KMS-11 (cell line): ENCODE results near the gene DMD.

Experiments used
- H2AFZ ChIP-seq: fragments of 200-600 bp; sonication (generic); 2 replicates; pipeline ENCODE4 v1.6.1; 2016; ENCODE audit warnings: antibody characterized with exemption, mixed run types, low read depth
- H3K27ac ChIP-seq: fragments of 200-600 bp; sonication (generic); 2 replicates; pipeline ENCODE4 v1.6.1; 2016; ENCODE audit warnings: mild to moderate bottlenecking, mixed run types
- H3K27me3 ChIP-seq: fragments of 200-600 bp; sonication (generic); 2 replicates; pipeline ENCODE4 v1.6.1; 2017; ENCODE audit warnings: mild to moderate bottlenecking, low read depth, mixed run types, moderate library complexity; ENCODE audit not compliant: insufficient read depth
- H3K36me3 ChIP-seq: fragments of 200-600 bp; sonication (generic); 2 replicates; pipeline ENCODE4 v1.6.1; 2017; ENCODE audit warnings: mild to moderate bottlenecking, mixed run types; ENCODE audit not compliant: insufficient read depth
- H3K4me1 ChIP-seq: fragments of 200-600 bp; sonication (generic); 2 replicates; pipeline ENCODE4 v1.6.1; 2016; ENCODE audit warnings: mild to moderate bottlenecking, low read depth, mixed run types; ENCODE audit not compliant: poor library complexity, severe bottlenecking
- H3K4me2 ChIP-seq: fragments of 200-600 bp; sonication (generic); 2 replicates; pipeline ENCODE4 v1.7.0; 2016; ENCODE audit warnings: mild to moderate bottlenecking, mixed run types
- H3K4me3 ChIP-seq: fragments of 200-600 bp; sonication (generic); IDR thresholded peaks from 2 replicates; pipeline ENCODE4 v1.6.1; 2017; ENCODE audit warnings: low read depth, low read length, mixed read lengths; ENCODE audit not compliant: insufficient read depth
- H3K79me2 ChIP-seq: fragments of 200-600 bp; sonication (generic); 2 replicates; pipeline ENCODE4 v1.6.1; 2016; ENCODE audit warnings: low read depth, mixed run types; ENCODE audit not compliant: insufficient read depth
- H3K9ac ChIP-seq: fragments of 200-600 bp; sonication (generic); 2 replicates; pipeline ENCODE4 v1.6.1; 2016; ENCODE audit warnings: mild to moderate bottlenecking, mixed run types
- H4K20me1 ChIP-seq: fragments of 200-600 bp; sonication (generic); 2 replicates; pipeline ENCODE4 v1.6.1; 2016; ENCODE audit warnings: mild to moderate bottlenecking, mixed run types; ENCODE audit not compliant: insufficient read depth
- TF ChIP-seq, protein P1 (sequence below): fragments of 200-600 bp; sonication (generic); conservative IDR thresholded peaks from 2 replicates; pipeline ENCODE4 v1.6.1; 2017; ENCODE audit warnings: low read depth, mild to moderate bottlenecking, antibody characterized with exemption, low read length, moderate library complexity, mixed read lengths

The DMD gene

DNA sequence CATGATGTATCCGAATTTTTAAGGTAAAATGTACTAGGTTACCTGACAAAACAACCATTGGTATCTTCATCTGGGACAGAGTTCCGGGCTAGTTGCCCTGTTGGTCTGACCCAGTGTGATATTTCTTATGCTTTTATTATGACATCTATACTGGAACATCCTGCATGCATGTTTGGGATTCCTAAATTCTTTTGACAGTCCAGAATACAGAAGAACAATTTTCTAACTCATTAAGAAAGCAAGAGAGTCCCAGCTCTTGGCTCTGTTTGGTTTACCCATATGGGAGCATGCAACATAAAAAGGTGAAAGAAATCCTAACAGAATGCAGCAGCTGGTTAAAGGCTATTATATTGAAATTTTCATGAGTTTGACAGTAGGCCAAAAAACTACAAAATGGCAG, 1891.8 kb downstream of the DMD start:
- H3K4me3 ChIP-seq = no peak overlapping the region
- TF ChIP-seq, protein P1, sequence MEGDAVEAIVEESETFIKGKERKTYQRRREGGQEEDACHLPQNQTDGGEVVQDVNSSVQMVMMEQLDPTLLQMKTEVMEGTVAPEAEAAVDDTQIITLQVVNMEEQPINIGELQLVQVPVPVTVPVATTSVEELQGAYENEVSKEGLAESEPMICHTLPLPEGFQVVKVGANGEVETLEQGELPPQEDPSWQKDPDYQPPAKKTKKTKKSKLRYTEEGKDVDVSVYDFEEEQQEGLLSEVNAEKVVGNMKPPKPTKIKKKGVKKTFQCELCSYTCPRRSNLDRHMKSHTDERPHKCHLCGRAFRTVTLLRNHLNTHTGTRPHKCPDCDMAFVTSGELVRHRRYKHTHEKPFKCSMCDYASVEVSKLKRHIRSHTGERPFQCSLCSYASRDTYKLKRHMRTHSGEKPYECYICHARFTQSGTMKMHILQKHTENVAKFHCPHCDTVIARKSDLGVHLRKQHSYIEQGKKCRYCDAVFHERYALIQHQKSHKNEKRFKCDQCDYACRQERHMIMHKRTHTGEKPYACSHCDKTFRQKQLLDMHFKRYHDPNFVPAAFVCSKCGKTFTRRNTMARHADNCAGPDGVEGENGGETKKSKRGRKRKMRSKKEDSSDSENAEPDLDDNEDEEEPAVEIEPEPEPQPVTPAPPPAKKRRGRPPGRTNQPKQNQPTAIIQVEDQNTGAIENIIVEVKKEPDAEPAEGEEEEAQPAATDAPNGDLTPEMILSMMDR = no peak
- H3K27me3 ChIP-seq = no peaks in the 10 kb centered on the region
- H3K4me1 ChIP-seq = peaks cover 27% of the 10 kb centered on the region
- no peak overlapping the region for H3K4me2 ChIP-seq
- no peak overlapping the region for H2AFZ ChIP-seq
- H4K20me1 ChIP-seq = no peaks in the 10 kb centered on the region
- H3K79me2 ChIP-seq = no peaks in the 10 kb centered on the region
- no peak overlapping the region for H3K27ac ChIP-seq
- H3K36me3 ChIP-seq = no peaks in the 10 kb centered on the region
- H3K9ac ChIP-seq = no peak overlapping the region

DNA sequence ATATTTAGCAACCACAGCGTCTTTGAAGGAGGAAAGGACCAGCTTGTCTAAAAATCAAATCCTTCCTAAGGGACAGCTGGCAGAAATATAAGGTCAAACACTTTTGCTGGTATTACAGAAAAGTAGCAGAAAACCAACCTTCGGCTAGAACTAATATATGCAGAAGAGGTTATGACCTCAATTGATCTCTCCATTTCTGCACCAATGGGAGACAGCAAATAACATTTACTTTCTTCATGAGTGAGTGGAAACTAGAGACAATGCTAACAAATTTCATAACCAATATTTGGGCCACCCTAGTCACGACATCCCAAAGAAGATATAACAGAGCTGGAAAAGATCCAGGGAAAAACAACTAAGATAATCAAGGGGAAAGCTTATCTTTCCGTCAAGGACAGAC, 1892.5 kb downstream of the DMD start:
- Histone ChIP-seq H2AFZ (no peak overlapping the region), H3K4me2 (no peak overlapping the region), H3K27me3 (no peaks in the 10 kb centered on the region), H3K36me3 (no peaks in the 10 kb centered on the region), H3K4me1 (peaks cover 21% of the 10 kb centered on the region), H4K20me1 (no peaks in the 10 kb centered on the region), H3K9ac (no peak overlapping the region), H3K4me3 (no peak overlapping the region), H3K27ac (no peak overlapping the region), H3K79me2 (no peaks in the 10 kb centered on the region)
- TF ChIP-seq, protein P1 = no peak

DNA sequence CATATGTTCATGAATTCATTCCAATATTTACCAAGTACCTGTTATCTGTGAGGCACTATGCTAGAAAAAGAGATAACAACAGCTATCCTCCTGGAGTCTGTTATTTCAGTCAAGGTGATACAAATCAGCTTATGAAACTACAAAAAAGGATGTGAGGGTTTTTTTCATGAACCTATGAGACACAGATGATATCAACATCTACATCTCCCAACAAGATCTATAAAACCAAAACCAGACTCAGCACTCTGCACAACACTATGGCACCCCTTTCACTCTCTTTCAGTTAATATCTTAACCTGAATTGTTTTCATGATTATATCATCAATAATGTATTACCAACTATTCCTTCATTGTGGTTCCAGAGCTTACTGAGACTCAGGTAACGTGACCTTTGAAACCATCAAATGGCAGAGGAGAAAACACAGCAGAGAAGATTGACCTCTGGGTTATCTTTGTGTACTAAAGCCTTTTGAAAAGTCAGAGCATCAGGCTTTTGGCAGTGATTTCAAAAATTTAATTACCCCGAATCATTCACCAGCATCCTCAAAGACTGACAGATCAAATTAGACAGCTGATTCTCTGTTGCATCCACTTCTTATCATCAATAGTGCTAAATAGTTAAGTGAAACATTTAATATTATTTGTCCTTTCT, 1894.9 kb downstream of the DMD start:
- no peak overlapping the region for H3K4me2 ChIP-seq
- H3K9ac ChIP-seq = no peak overlapping the region
- TF ChIP-seq, protein P1 = no peak
- H4K20me1 ChIP-seq = no peaks in the 10 kb centered on the region
- no peaks in the 10 kb centered on the region for H3K79me2 ChIP-seq
- no peaks in the 10 kb centered on the region for H3K27me3 ChIP-seq
- H3K27ac ChIP-seq = no peak overlapping the region
- no peaks in the 10 kb centered on the region for H3K36me3 ChIP-seq
- no peak overlapping the region for H2AFZ ChIP-seq
- peaks cover 12% of the 10 kb centered on the region for H3K4me1 ChIP-seq
- H3K4me3 ChIP-seq = no peak overlapping the region

DNA sequence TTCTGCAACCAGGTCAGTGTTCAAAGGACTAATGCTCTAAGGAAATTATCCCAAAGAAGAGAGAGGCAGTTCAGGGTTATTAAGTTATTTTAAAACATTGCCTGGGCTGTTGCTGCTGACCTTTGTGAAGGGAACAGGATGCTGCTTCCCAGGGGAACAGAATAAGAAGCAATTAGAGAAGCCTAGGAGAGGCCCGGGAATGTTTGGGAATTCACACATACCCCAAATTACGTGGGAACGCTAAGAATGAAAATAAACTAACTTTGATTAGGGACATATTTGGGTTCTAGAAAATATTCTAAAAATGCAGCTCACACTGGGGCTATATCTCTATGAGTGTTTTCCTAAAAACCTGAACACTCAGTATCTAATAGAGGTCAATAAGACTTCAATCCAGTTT, 1896.4 kb downstream of the DMD start:
- no peak overlapping the region for H3K27ac ChIP-seq
- no peaks in the 10 kb centered on the region for H3K79me2 ChIP-seq
- H3K36me3 ChIP-seq = no peaks in the 10 kb centered on the region
- TF ChIP-seq, protein P1 = no peak
- no peaks in the 10 kb centered on the region for H4K20me1 ChIP-seq
- H3K4me2 ChIP-seq = no peak overlapping the region
- H3K27me3 ChIP-seq = no peaks in the 10 kb centered on the region
- no peak overlapping the region for H2AFZ ChIP-seq
- peaks cover 1% of the 10 kb centered on the region for H3K4me1 ChIP-seq
- H3K4me3 ChIP-seq = no peak overlapping the region
- no peak overlapping the region for H3K9ac ChIP-seq
